CD1c-positive myeloid dendritic cell (primary cell): ENCODE measurements around the gene CDKN2D.
A peak's percentile ranks its signal among the peaks of the same experiment; 100 is the strongest.
"Not testable (repeated sequence)": the region's sequence is repeated elsewhere in the genome, so short reads cannot be mapped to it uniquely, and the experiment has no call there.

Experiments
- DNase-seq: peaks from one replicate; pipeline ENCODE4 v3.0.0-alpha.2; 2016; ENCODE audit errors: extremely low spot score

Gene CDKN2D

DNA sequence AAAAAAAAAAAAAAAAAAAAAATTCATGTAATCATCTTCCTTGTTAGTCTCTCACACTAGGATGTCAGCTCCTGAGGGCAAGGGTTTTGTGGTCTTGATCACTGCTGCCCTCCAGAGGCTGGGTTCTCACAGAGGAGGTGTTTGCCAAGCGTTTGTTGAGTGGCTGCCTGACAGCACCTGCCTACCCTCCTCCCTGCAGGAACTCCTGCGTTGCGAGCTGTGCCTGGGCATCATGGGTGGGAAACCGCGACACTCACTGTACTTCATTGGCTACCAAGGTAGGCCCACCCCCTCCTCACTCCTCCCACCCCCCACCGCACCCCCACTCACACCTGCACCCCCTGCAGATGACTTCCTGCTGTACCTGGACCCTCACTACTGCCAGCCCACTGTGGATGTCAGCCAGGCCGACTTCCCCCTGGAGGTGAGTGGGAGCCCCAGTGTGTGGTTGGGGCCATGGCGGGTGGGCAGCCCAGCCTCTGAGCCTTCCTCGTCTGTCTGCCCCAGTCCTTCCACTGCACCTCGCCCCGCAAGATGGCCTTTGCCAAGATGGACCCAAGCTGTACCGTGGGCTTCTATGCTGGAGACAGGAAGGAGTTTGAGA is 17.0 kb downstream of the CDKN2D start:
- peak; percentile 40 for DNase-seq

DNA sequence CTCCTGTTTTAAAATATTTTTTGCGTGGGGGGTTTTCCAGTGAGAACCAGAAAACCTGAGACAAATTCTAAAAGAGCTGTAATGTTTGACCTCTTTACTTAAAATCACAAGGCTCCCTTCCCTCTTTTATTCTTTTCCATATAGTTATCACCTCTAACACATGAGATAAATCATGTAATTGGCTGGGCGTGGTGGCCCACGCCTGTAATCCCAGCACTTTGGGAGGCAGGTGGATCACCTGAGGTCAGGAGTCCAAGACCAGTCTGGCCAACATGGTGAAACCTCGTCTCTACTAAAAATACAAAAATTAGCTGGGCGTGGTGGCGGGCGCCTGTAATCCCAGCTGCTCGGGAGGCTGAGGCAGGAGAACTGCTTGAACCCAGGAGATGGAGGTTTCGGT is 17.8 kb downstream of the CDKN2D start:
- DNase-seq = not testable (repeated sequence)

DNA sequence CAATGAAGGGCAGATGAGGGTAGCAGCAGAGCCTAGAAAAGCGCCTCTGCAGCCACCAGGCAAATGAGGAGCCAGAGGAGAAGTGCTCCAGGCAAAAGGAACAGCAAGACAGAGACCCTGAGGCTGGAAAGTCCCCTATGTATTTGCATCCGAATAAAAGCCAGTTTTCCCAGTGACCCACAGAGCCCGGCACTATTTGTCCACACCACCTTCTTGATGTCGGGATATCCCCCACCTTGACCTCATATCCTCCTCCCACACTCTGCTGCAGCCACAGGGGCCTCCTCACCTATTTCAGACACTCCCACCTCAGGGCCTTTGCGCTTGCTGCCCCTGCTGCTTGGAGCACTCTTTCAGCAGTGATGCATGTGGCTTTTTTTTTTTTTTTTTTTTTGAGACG is 18.4 kb downstream of the CDKN2D start:
- no peak for DNase-seq

DNA sequence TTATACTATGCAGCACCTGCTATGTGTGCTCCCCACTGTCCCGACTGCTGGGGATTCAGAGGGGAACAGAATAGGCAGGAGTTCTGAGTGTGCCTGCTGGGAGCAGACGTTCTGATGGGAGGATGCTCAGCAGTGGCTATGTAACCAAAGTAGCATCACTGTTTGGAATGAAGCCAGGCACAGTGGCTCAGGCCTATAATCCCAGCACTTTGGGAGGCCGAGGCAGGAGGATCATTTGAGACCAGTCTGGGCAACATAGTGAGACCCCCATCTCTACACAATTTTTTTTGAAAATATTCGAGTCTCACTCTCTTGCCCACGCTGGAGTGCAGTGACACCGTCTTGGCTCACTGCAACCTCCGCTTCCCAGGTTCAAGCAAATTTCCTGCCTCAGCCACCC is 19.0 kb downstream of the CDKN2D start:
- no peak for DNase-seq

DNA sequence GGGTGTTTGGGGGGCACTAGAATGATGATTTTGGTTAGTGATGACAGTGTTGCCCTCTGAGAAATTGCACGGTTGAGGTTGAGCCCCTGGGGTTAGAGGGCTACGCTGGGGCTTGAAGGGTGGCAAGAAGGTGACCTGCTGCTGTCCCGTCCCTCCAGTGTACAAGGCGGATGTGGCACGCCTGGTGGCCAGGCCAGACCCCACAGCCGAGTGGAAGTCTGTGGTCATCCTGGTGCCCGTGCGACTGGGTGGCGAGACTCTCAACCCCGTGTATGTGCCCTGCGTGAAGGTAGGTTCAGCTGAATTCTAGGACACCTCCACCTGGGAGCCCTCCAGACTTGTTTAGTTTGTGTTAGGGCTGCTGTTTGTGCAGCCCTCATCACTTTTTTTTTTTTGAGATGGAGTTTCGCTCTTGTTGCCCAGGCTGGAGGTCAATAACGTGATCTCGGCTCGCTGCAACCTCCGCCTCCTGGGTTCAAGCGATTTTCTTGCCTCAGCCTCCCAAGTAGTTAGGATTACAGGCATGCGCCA is 20.0 kb downstream of the CDKN2D start:
- DNase-seq = no peak

DNA sequence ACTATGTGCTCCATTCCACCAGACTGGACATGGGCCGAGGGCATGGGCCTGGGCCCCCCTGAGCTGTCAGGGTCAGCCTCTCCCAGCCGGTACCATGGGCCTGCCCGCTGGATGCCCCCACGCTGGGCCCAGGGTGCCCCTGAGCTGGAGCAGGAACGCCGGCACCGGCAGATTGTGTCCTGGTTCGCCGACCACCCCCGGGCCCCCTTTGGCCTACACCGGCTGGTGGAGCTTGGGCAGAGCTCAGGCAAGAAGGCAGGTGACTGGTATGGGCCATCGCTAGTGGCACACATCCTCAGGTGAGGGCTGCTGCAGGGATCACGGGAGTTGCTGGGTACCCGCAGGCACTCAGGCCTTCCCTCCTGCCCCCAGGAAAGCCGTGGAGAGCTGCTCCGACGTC is 22.0 kb downstream of the CDKN2D start:
- DNase-seq = no peak

DNA sequence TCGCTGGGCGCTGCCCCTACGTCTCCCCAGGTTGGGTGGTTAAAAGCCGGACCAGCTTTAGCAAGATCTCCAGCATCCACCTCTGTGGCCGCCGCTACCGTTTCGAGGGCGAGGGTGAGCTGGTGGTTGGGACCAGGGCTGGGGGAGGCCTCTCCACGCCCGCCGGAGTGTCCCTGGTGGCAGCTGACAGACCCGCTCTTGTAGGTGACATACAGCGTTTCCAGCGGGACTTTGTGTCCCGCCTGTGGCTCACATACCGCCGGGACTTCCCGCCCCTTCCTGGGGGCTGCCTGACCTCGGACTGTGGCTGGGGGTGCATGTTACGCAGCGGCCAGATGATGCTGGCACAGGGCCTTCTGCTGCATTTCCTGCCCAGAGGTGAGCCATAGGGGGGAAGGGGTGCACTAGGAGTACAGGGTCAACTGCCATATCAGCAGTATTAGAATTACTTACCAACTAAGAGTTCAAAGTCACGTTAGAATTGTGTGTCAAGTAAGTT is 24.0 kb downstream of the CDKN2D start:
- no peak for DNase-seq

DNA sequence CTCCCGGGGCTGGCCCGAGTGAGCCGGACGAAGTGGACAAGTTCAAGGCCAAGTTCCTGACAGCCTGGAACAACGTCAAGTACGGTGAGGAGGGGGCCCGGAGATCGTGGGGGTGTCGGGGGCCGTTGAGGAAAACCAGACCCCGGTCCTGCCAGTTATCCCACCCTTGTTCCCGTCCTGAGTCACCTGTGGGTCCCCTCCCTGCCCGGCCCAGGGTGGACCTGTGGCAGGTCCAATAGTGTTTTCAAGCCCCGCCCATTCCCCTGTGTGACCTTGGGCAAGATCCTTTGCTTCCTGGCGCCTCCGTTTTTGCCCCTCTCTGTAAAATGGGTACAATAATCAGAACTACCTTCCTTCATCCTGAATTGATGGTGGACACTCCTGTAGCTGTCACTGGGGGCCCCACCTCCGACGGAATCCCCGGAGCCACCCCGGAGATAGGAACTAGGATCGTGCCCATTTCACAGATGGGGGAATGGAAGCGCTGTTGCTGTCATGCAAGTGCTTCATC is 24.5 kb downstream of the CDKN2D start:
- no peak for DNase-seq

DNA sequence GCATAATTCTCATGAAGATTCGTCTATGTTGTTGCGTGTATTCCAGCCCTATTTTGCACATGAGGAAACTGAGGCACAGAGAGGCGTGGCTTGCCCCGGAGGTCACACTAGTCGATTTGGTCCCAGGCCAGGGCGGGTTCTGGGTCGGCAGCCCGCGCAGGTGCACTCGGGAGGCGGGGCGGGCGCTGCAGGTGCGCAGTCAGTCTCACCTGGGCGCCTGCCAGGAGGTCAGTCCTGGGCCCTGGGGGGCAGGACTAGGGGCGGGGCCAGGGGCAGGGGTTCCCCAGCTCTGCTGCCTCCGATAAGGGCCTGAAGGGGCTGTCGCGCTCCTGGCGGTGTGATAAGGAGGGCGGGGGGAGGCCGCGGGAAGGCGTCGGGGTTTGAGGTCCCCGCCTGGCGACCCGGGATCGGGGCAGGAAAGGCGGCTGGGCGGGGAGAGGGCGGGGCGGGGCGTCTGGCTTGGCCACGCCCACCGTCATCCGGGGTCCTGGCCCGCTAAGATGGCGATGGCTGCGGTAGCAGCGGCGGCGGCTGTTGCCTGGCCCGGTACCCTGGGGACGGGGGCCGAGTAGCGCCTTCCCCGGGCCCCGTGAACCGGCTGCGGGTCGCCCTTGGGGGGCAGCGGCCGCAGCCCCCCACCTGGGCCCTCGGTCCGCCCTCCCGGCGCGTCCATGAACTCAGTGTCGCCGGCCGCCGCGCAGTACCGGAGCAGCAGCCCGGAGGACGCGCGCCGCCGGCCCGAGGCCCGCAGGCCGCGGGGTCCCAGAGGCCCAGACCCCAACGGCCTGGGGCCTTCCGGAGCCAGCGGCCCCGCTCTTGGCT is 25.1 kb downstream of the CDKN2D start, which contains the start of gene ATG4D:
Gene ATG4D, plus strand, starts transcription at position 485 of the 822 bp plus-strand sequence. Its CDS starts 187 bp downstream, at position 672.
- peak; percentile 84 for DNase-seq

DNA sequence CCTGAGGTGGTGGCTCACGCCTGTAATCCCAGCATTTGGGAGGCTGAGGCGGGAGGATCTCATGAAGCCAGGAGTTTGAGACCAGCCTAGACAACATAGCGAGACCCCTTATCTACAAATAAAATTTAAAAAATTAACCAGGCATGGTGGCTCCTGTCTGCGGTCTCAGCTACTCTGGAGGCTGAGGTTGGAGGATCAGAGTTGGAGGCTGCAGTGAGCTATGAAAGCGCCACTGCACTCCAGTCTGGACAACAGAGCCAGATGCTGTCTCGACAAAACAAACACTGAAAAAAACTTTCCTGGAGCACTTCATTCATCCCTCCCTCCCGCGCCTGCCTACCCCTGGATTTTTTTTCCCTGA is 25.7 kb downstream of the CDKN2D start:
- no peak for DNase-seq

DNA sequence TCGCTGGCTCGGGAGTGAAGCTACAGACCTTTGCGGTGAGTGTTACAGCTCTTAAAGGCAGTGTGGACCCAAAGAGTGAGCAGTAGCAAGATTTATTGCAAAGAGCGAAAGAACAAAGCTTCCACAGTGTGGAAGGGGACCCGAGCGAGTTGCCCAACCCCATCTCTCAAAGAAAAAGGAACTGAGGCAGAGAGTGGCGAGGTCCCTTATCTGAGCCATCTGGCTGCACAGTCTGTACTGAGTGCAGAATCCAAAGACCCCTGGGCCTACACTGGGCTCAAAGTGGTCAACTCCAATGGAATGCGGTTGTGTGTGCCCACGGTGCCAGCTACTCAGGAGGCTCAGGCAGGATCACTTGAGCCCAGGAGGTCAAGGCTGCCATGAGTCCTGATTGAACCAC is 29.8 kb downstream of the CDKN2D start:
- peak; percentile 46 for DNase-seq

DNA sequence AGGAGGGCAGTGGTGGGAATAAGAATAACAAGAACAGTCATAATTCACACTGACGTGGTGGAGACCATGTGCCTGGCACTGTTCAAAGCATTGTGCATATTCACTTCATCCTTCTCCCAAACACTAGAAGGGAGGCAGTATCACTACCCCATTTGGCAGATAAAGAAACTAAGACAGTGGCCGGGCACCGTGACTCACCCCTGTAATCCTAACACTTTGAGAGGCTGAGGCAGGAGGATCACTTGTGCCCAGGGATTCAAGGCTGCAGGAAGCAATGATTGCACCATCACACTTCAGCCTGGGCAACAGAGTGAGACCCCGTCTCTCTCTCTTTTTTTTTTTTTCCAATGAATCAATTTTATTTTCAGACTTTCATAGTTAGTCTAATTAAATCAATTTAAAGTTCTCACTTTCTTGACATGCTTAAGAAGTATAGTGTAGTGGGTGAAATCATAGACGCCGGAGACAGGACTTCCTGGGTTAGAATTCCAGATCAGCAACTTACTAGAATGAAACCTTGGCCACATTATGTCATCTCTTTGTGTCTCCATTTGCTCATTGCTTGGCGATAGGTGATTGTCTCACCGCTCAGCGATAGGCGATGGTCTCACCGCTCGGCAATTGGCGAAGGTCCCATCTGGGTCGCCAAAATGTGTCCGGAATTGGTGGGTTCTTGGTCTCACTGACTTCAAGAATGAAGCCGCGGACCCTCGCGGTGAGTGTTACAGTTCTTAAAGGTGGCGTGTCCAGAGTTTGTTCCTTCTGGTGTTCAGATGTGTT is 30.4 kb downstream of the CDKN2D start:
- peak; percentile 55 for DNase-seq

DNA sequence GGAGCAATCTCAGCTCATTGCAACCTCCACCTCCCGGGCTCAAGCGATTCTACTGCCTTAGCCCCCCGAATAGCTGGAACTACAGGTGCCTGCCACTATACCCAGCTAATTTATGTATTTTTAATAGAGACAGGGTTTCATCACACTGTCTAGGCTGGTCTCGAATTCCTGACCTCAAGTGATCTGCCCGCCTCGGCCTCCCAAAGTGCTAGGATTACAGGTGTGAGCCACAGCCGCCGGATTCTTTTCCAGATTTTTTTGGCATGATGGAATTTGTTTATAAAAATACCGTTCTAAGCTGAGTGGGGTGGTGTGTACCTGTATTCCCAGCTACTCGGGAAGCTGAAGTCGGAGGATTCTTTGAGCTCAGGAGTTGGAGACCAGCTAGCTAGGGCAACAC is 31.1 kb downstream of the CDKN2D start:
- no peak for DNase-seq

DNA sequence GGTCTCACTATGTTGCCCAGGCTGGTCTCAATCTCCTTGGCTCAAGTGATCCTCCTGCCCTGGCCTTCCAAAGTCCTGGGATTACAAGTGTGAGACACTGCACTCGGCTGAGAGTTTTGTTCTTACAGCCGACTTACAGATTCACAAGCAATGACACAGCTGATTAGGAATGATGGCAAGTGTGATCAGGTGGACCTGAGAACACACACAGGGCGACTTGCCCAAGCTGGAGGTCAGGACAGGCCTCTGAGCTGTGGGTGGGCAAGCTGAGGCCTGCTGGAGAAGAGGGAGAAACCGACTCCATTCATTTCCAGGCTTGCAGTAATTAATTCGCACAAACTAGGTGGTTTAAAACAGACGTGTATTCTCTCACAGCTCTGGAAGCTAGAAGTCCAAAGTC is 33.2 kb downstream of the CDKN2D start:
- DNase-seq = no peak

DNA sequence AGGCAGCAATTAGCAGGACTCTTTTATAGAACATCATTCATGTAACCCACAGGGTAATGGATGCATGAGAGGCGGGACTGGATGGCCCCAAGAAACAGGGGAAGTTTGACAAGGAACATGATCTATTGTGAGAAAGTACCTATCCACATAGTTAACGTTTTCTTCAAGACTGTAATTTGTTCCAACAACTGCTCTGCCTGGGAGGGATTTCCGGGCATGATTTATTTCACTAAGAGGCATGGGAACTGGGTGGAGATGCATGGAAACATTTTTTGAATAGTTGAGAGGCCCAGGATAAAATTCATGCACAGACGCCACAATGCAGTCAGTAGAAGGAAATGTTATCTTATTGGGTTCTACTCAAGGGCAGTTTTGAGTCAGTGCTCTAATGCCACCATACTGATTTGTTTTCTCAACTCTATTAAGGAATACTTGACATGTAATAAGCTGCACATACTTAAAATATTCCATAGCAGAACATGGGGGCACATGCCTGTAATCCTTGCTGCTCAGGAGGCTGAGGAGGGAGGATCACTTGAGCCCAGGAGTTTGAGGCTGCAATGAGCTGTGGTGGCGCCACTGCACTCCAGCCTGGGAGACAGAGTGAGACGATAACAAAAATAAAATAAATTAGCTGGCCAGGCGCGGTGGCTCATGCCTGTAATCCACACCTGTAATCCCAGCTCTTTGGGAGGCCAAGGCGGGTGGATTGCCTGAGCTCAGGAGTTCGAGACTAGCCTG is 35.0 kb downstream of the CDKN2D start:
- DNase-seq = no peak

DNA sequence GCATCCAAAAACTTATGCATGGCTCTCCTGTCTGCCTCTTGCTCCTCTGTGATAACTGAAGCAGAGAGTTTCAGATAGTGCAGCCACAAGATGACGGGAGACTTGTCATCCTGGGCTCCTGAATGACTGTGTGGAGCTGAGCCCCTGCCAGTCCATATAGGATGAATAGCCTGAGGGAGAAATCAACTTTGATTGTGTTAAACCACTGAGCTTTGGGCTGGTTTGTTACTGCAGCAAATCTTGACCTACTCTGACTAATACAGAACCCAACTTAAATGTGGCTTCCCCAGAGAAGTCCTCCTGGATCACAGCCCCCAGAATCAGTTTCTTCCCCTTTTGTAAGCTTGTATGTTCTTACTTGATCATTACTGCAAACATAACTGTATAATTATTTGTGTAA is 36.3 kb downstream of the CDKN2D start:
- DNase-seq = no peak

DNA sequence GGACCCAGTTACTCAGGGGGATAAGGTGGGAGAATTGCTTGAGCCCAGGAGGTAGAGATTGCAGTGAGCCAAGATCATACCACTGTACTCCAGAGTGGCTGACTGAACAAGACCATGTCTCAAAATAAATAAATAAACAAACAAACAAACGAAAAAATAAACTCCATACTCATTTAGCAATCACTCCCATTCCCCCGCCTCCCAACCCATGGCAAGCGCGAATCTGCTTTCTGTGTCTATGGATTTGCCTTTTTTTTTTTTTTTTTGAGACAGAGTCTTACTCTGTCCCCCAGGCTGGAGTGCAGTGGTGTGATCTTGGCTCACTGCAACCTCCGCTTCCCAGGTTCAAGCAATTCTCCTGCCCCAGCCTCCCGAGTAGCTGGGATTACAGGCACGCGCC is 41.9 kb downstream of the CDKN2D start:
- not testable (repeated sequence) for DNase-seq

DNA sequence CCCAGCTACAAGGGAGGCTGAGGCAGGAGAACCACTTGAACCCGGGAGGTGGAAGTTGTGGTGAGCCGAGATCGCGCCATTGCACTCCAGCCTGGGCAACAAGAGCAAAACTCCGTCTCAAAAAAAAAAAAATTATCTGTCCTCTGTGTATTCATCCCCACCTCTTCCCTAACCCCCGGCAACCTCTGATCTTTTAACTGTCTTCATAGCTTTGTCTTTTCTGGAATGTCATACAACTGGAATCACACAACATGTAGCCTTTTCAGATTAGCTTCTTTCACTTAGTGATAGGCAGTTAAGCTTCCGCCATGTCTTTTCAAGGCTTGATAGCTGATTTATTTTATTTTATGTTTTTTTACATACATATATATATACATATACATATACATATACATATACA is 43.1 kb downstream of the CDKN2D start:
- DNase-seq = no peak

DNA sequence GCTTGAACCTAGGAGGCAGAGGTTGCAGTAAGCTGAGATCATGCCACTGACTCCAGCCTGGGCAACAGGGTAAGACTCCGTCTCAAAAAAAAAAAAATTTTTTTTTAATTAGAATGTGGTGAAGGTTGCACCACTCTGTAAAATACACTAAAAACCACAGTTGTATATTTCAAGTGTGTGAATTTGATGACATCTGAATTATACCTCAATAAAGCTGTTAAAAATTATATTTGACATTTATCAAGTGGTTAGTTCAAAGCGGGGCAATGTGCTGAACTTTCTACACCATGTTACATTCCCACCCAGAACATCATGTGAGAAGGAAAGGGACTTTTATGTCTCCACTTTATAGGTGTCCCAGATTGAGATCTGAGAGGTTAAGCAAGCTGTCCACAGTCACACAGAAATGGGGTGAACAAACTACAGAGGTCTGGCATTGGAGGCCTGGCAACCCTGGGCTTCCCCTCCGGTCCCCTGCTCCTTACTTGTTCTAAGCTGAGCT is 45.6 kb downstream of the CDKN2D start:
- no peak for DNase-seq

DNA sequence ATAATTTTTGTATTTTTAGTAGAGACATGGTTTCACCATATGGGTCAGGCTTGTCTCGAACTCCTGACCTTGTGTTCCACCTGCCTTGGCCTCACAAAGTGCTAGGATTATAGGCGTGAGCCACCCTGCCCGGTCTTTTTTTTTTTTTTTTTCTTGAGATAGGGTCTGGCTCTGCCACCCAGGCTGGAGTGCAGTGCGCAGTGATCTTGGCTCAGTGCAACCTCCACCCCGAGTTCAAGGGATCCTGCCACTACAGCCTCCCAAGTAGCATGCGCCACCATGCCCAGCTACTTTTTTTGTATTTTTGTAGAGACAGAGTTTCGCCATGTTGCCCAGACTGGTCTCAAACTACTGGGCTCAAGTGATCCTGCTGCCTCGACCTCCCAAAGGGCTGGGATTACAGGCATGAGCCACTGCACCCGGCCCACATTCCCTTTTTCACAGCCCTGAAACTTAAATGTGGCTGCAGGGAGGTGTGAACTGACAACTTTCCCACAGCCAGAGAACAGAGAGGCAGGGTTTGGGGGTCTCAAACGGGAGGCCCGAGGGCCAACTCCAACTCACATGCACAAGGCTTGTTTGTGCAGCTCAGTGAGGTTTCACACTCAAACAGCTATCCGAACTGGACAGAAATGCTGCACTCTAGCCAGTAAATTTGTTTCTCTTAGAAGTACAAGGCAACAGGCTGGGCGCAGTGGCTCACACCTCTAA is 47.2 kb downstream of the CDKN2D start:
- DNase-seq = no peak
